Lung (tissue), 16 donors: ENCODE data around the gene INSM1. TPM values are rescaled to one million over a fixed set of nuclear protein-coding genes. Genes with fewer than 3 reads are reported as not detected.

Source experiments
- ATAC-seq: fragments of 200-7000 bp; cut with Tn5 transposase; one replicate; pipeline ENCODE4 v1.9.1; 2020; ENCODE audit warnings: moderate number of reproducible peaks; ENCODE audit not compliant: insufficient read depth, low FRiP score
- DNase-seq, 3 donors: peaks; one replicate each; pipeline ENCODE4 v3.0.0-alpha.2; 2013 to 2017
- H3K27ac ChIP-seq, 2 donors: one replicate each; pipeline ENCODE4 v1.5.1; 2013; ENCODE audit warnings: mild to moderate bottlenecking in 2 of 2, moderate library complexity in 2 of 2, control low read depth in 1 of 2, inconsistent platforms in 1 of 2, low read depth in 1 of 2, low read length in 1 of 2
- H3K27me3 ChIP-seq, 3 donors: one replicate each; pipeline ENCODE4 v1.5.1; 2013; ENCODE audit warnings: low read length in 2 of 3; ENCODE audit not compliant: control insufficient read depth in 3 of 3, insufficient read depth in 3 of 3
- H3K36me3 ChIP-seq, 4 donors: one replicate each; pipeline ENCODE4 v1.5.1; 2013; ENCODE audit warnings: low read length in 4 of 4, mild to moderate bottlenecking in 1 of 4, moderate library complexity in 1 of 4; ENCODE audit not compliant: control insufficient read depth in 4 of 4, insufficient read depth in 4 of 4
- H3K4me1 ChIP-seq, 5 donors: one replicate each; pipeline ENCODE4 v1.5.1; 2013; ENCODE audit warnings: low read length in 5 of 5, mild to moderate bottlenecking in 2 of 5, moderate library complexity in 1 of 5; ENCODE audit not compliant: control insufficient read depth in 5 of 5, insufficient read depth in 5 of 5
- H3K4me3 ChIP-seq: one replicate; pipeline ENCODE4 v1.5.1; 2013; ENCODE audit warnings: mild to moderate bottlenecking, control low read depth, moderate library complexity
- H3K9ac ChIP-seq, 2 donors: one replicate each; pipeline ENCODE4 v1.5.1; 2013; ENCODE audit warnings: low read length in 2 of 2, control low read depth in 1 of 2; ENCODE audit not compliant: insufficient read depth in 1 of 2
- H3K9me3 ChIP-seq, 4 donors: one replicate each; pipeline ENCODE4 v1.5.1; 2013; ENCODE audit warnings: low read length in 3 of 4, mild to moderate bottlenecking in 1 of 4, moderate library complexity in 1 of 4; ENCODE audit not compliant: control insufficient read depth in 4 of 4, insufficient read depth in 3 of 4
- CTCF ChIP-seq: IDR thresholded peaks from 2 replicates; pipeline ENCODE4 v1.5.1; 2012; ENCODE audit warnings: mild to moderate bottlenecking; ENCODE audit errors: control extremely low read depth, extremely low read depth
- WGBS, 2 donors: extraction: QIAGEN DNeasy Blood & Tissue Kit; methylation state at CpG; one replicate each; pipeline ENCODE4 v1.1.7; 2013; 5-methylcytosine and 5-hydroxymethylcytosine counted together
- long read RNA-seq, 5 donors: transcript quantifications; one replicate each; lab custom pipeline, GENCODE V29; 2026
- polyA plus RNA-seq, 2 donors: library from polyadenylated mRNA; stranded (reverse); fragments of 200-250 nt; gene quantifications; one replicate each; pipeline ENCODE4 v1.2.1, GENCODE V29; 2013
- total RNA-seq, 2 donors: library from RNA; depleted of rRNA in 1 of 2; stranded (reverse); fragments of >200 nt in 1 of 2; gene quantifications; one replicate each; pipeline ENCODE4 v1.2.1, GENCODE V29; 2014 to 2021
- donor health status: control.
- donor health status: control.
- donor health status: Bipolar disorder and iron deficiency.
- donor health status: healthy.
- donor health status: DM: yes; HTN: yes; CAD: no.

INSM1 gene
- total RNA-seq (under 1 TPM; 0.11 to 0.18 TPM), polyA plus RNA-seq (under 1 TPM; 0.04 to 0.05 TPM)
- long read RNA-seq, donor 1, partial matches to known transcripts = 0 of 1 reads
- long read RNA-seq, donor 1, other reads (novel, unspliced or antisense) = 0 of 1 reads
- long read RNA-seq, donor 2 = 0 reads
- long read RNA-seq, donor 3 = 0 reads
- long read RNA-seq, donor 4, partial matches to known transcripts = 0 of 1 reads
- long read RNA-seq, donor 4, other reads (novel, unspliced or antisense) = 0 of 1 reads
- long read RNA-seq, donor 5, partial matches to known transcripts = 0 of 4 reads
- long read RNA-seq, donor 5, other reads (novel, unspliced or antisense) = 0 of 4 reads

- WGBS, 2 donors = 0 to 2% methylated on average over 45 to 108 of the region's 108 CpGs
- H3K9me3 ChIP-seq = peaks cover 0 to 8% (median 0%) of the 10 kb centered on the region in 4 donors
- no peak within 1 kb of the TSS for H3K9ac ChIP-seq
- H3K36me3 ChIP-seq = no peaks in the 10 kb centered on the region
- peak within 1 kb of the TSS; percentile 20 for H3K4me3 ChIP-seq
- peaks cover 0 to 28% (median 3%) of the 10 kb centered on the region in 5 donors for H3K4me1 ChIP-seq
- TF ChIP-seq CTCF = no peak
- no peak within 1 kb of the TSS for H3K27ac ChIP-seq
- H3K27me3 ChIP-seq = peaks cover 53 to 80% (median 67%) of the 10 kb centered on the region in 3 donors
- DNase-seq (peak in 1 of 3 donors; percentile 2), ATAC-seq (no peak)
These were observed at the start of gene INSM1 for GRCh38 chr20:20367575-20368417. Gene INSM1, plus strand, starts transcription at chr20:20368104. Its CDS starts 164 bp downstream, at chr20:20368268.

- peaks cover 0 to 10% (median 4%) of the 10 kb centered on the region in 4 donors for H3K9me3 ChIP-seq
- no peak for TF ChIP-seq CTCF
- no peak overlapping the region for H3K27ac ChIP-seq
- no peak overlapping the region for H3K4me3 ChIP-seq
- peaks cover 0 to 24% (median 0%) of the 10 kb centered on the region in 5 donors for H3K4me1 ChIP-seq
- WGBS, 2 donors = 59 to 62% methylated on average over 9 of the region's 9 CpGs
- no peak overlapping the region for H3K9ac ChIP-seq
- H3K27me3 ChIP-seq = no peaks in the 10 kb centered on the region
- DNase-seq (peak in 2 of 3 donors; percentile 66 to 80), ATAC-seq (no peak)
- no peaks in the 10 kb centered on the region for H3K36me3 ChIP-seq
These were observed 49.3 kb upstream of the INSM1 start for GRCh38 chr20:20318365-20319161.

GRCh38 chr20:20321134-20321533, 46.8 kb upstream of the INSM1 start:
- no peak for DNase-seq
- peaks cover 0 to 24% (median 0%) of the 10 kb centered on the region in 5 donors for H3K4me1 ChIP-seq
- H3K9me3 ChIP-seq = peaks cover 0 to 9% (median 3%) of the 10 kb centered on the region in 4 donors
- WGBS, 2 donors = 78 to 79% methylated on average over 1 of the region's 1 CpG
- TF ChIP-seq CTCF = no peak
- no peak overlapping the region for H3K4me3 ChIP-seq
- no peaks in the 10 kb centered on the region for H3K36me3 ChIP-seq
- H3K27ac ChIP-seq = no peak overlapping the region
- H3K9ac ChIP-seq = no peak overlapping the region
- no peaks in the 10 kb centered on the region for H3K27me3 ChIP-seq
- no peak for ATAC-seq
